ENCODE data around the gene LKAAEAR1.

GRCh38 chr20:64105846-64106434 lies 21.7 kb upstream of the LKAAEAR1 start:
- no peak for TF ChIP-seq POLR2AphosphoS5 (IDR thresholded peaks at IDR 0.05)
- no peak for TF ChIP-seq POLR2A (IDR thresholded peaks at IDR 0.05)
